HG02588 (cell line): ENCODE data around the gene GABRG1.

Experiments used
- ATAC-seq: cut with Tn5 transposase; IDR thresholded peaks from one replicate; pipeline ENCODE4 v1.9.1; 2021; ENCODE audit warnings: mild to moderate bottlenecking, moderate library complexity; ENCODE audit not compliant: unreplicated experiment

The GABRG1 gene

DNA sequence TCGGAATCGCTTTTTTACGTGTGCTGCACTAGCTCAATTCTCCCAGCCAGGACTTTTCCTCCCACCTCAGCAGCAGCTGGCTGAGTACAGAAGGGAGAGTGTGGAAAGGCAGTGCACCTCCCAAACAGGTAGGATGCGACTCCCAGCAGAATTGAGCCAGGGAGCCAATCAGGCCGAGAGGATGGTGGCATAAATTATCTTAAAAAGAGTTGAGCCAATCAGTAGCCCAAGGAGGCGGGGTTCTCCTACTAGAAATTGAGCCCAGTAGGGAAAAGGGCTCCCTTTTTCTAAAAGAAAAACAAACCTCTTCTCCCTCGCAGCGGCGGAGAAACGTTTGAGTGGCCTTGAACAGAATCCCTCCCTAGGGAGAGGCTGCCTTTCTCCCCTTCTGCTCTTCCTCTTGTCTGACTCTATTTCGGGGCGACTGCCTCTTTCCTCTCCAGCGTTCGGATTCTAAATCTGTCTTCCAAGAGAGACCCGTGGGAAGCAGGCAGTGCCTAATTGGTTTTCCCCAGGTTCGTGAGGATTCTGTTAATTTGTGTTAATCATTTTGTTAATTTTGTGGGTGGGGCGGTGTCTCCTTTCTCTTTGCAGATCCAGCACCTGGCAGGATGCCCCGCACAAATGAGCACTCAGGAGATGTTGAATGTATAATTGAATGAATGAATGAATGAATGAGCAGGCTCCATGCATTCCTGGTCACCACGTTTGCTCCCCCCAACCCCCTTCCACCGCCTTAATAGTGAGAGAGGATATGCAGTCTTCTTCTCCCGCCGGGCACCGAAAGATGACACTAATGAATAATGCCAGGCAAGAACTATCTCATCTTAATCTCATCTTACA, at the start of gene GABRG1:
Gene GABRG1 (minus strand): TSS at position 142 of the 843 bp plus-strand sequence. CDS start 141 bp downstream, at position 1.
- ATAC-seq = no peak

DNA sequence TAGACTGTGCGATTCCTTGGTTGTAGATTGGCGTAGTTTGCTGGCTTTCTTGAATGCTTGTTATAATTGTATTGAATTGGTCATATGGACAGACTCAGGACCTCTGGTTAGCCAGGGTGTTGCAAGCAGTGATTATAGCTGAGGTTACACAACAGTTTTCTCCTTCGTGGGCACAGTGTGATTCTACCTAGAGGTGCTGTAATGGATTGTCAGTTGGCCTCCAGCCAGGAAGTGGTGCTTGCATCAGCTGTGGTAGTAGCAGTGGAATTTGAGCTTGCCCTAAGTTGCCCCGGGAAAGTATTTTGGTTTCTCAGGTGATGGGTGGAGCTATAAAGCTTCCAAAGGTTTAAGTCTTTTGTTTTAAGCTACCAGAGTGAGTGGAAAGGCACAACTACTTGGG, 23.1 kb upstream of the GABRG1 start:
- ATAC-seq = no peak

DNA sequence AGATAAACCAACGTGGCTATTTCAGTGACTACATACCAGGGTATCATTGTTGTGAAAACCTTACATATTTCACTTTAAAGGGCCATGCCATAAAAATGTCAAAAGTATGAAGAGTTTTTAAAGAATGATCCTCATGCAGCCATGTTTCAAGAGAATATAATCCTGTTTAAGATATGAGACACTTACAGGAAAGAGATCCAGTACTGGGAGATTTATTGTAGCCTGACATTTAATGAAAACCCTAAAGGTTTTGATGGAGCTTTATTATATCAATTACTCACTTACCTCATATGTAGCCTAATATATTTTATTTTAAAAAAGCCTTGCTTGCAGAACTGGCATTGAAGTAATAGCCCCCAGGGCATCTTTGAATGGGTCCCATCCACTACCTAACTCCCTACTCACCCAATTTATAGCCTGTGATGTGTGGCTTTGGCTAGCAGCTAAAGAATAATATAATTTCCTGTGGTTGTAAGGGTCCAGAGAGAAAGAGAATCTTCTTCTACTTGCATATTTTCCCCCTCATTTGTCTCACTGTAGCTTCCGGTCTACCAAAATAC, 7.7 kb upstream of the GABRG1 start:
- no peak for ATAC-seq

DNA sequence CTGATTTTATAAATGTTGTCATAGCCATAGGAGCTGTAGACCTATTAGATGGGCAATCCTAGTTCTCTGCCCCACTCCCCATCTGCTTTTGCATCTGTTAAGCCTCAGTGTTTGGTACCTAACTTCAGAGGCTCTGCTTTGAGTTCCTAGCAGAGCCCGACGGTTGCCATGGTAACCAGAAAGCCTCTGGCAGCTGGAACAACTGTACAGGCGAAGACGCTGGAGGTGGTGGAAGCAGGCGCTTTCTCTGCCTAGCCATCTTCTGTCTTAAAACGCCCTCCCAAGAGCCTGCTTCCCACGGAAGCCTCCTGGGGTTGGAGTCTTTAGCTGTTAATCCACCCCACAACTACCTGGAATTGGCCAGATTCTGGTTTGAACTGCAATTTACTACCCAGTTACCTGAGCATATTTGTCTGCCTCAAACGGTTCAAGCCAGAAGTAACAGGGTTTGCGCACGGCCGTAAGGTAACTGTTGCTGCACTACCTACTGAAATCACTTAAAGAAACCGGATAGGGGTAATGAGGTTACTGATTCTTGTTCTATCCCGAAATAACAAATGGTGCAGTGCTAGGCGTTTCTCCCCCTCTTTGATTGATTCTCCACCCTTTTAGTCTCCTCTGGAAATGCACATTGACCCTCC, 1.0 kb upstream of the GABRG1 start:
- no peak for ATAC-seq

DNA sequence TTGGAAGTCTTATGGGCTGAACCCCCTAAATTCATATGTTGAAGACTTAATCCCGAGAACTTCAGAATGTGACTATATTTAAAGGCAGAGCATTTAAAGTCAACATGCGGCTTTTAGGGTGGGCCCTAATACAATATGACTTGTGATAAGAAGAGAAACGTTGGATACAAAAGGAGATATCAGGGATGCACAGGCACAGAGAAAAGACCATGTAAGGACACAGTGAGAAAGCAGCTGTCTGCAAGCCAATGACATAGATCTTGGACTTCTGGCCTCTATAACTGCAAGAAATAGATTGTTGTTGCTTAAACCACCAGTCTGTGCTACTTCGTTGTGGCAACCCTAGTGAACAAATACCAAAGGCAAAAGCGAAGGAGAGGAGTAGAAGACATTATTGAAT, 42.2 kb downstream of the GABRG1 start:
- ATAC-seq = no peak

DNA sequence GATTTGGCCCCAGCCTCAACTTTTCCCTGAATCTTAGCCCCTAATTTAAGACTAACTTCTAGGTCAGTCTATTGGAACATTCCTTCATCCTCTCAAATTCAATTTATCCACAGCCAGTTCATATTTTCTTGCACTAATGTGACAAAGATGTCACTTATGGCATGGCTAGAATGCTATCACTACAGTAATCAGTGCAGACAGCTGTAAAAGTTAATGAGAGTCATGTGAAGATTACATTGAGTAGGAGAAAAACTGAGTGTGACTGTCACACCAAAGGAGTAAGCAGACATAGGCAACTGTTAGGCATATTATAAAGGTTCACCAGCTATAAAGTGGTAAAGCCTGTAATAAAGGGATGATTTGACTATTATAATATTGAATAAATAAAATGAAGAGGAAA, 42.6 kb downstream of the GABRG1 start:
- ATAC-seq = no peak

DNA sequence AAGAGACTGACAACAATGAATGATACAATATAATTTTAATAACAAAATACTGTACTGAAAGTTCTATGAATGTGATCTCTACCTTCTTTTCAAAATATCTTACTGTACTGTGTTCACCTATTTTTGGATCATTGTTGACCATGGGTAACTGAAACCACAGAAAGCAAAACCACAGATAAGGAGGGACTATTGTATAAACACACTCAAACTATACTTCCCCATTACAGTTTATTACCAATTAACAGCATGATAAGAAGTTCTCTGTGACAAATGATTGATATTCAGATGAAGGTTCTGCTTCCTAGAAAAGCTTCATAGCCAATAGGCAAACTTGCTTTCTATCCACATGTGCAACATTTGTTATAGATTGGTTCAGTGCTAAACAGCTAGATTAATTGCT, 50.1 kb downstream of the GABRG1 start:
- ATAC-seq = no peak

DNA sequence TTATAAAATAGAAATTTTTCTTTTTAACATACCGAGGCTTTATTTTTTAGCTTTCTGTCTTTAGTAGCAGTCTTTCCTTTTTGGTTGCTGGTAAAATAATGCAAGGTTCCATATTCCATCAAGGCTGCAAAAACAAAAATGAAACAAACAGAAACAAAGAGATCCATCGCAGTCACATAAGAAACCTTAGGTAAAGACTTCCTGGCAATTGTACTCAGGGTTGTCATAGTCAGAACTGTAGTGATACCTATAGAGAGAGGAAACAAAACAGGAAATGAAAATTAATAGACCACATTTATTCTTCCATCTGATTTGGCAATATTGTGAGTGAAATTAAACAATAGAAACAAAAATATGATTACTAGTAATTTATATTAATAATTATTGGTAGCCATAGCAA, 72.5 kb downstream of the GABRG1 start:
- no peak for ATAC-seq

DNA sequence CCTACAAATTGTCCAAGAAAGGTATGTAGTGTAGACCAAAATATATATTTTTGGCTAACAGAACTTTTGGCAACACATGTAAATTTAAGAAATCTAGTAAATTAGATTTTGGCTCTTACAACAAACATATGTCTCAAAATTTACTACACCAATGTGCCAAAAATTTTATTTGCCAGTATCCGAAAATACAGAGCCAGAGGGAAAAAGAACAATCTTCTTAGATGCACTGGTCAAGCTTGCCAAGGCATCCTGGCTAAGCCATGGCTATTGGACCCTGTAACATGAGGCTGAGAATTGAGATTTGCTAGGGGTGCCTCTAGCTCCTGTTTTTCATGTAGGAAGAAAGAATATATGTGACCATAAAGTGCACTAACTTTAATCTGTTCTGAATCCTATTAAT, 91.8 kb downstream of the GABRG1 start:
- no peak for ATAC-seq

DNA sequence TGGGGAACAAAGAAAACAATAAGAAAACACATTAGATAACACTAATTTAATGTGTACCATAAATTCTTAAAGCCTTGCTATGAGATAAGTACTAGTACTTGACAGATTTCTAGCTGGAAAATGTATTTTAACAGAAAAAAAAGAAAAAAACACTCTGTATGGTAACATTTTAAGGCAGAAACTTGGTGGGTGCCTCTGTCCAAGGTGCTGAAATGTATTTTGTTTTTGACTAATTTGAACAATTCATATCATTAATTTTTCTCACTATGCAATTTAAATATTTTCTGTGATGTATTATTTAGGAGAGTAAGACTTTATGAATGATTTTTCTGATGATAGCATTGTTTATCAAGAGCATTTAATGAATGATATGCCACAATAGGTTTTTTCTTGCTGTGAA, 107.5 kb downstream of the GABRG1 start:
- ATAC-seq = no peak

DNA sequence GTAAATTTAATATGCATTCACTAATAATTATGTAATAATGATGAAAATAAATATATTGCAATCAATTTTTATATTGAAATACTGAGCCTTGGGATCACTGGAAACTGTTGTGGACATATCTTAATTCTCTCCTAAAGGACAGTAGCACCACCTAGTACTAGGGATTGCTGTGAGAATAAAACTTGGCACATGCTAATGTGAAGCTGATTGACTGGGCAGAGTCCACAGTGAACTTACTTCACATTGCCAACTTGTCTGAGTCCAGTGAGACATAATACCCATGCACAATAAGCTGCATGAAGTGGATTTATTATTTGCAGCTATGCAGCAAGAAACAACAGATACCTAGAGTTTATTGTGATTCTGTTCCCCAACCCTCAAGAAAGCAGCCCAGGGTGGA, 131.1 kb downstream of the GABRG1 start:
- ATAC-seq = no peak

DNA sequence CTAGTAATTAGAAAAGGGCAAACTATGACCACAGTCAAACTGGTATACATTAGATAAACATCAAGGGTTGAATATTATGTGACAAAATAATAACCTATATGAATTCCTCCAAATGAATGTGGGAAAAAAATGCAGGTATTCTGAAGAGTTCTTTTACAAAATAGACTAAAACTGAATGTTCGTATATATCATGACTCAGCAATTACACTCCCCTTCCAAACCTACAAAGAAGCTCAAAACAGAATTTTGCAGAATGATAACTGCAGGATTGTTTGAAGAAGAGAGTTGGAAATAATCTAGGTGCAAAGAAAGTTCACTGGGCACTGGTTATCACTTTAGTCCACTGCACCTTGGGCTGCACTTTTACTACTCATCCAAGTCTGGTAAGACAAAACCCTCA, 134.1 kb downstream of the GABRG1 start:
- ATAC-seq = no peak

DNA sequence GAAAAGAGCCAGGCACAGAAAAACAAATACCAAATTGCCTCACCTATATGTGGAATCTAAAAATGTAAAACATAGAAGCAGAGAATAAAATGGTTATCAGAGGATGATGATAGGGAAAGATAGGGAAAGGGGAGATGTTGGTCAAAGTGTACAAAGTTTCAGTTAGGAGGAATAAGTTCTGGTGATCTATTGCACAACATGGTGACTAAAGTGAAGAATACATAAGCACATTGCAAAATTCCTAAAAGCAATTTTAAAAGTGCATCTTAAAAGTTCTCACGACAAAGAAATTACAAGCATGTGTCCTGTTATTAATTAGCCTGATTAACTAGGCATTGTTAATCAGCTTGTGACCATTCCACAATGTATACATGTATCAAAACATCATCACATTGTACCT, 136.0 kb downstream of the GABRG1 start:
- no peak for ATAC-seq
